ENCODE measurements around the gene CDK11B. TPM values are rescaled to one million over a fixed set of nuclear protein-coding genes. Genes with fewer than 3 reads are reported as not detected.
"Not testable (repeated sequence)": the region's sequence is repeated elsewhere in the genome, so short reads cannot be mapped to it uniquely, and the experiment has no call there.

Gene CDK11B
- total and polyA plus RNA-seq, 2 of the 8 experiments (the other 6 are each of a cell fraction or from before 2014, with no cell fraction given) = 11.1 to 31.9 TPM

DNA sequence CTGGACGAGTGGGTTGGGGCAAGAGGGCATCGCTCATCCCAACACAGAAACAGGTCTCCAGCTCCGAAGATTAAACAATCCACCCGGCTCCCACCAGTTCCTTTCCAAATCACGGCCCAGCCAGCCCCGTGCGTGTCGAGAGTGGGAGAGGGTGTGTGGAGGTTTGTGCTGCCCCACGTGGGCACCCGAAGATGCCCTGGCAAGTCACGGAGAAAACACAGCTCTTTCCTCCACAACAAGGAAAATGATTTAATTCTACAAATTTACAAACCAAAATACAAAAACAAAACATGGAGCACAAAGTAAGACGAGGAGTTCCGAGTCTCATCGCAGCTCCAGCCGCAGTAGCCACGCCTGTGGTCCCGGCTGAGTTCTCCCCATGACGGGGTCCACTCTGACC is 43.7 kb upstream of the CDK11B start:
- H2BK20ac ChIP-seq (ENCODE audit: low read length); H3K9ac ChIP-seq (replicated peaks in 1 of 4; ENCODE audit: extremely low read depth in 1 of 4, low read depth in 3 of 4, low read length in 3 of 4); H3K79me2 ChIP-seq (ENCODE audit: control insufficient read depth in 1 of 2, insufficient read depth in 2 of 2, low read length in 2 of 2); H4K20me1 ChIP-seq (replicated peaks in 1 of 2; ENCODE audit: control insufficient read depth in 1 of 2, insufficient read depth in 2 of 2, low read length in 2 of 2); H3K23me2 ChIP-seq (ENCODE audit: low read depth, low read length); H3K18ac ChIP-seq (ENCODE audit: extremely low read depth, low read length); H3K9me3 ChIP-seq (ENCODE audit: insufficient read depth in 2 of 2, low read depth in 1 of 2, low read length in 1 of 2); H3K4me3 ChIP-seq (ENCODE audit: extremely low read depth in 1 of 4, insufficient read depth in 2 of 4, low read depth in 3 of 4, low read length in 4 of 4); H3K4ac ChIP-seq (replicated peaks; ENCODE audit: insufficient read length, low read depth, low read length); H2BK12ac ChIP-seq (ENCODE audit: low read depth, low read length); H3K56ac ChIP-seq (replicated peaks; ENCODE audit: insufficient read length, low read depth, low read length); H4K8ac ChIP-seq (ENCODE audit: extremely low read depth, insufficient read depth, low read length); H3K27me3 ChIP-seq (replicated peaks in 1 of 4; ENCODE audit: control insufficient read depth in 3 of 4, extremely low read depth in 1 of 4, insufficient read depth in 3 of 4, low read length in 3 of 4); H4K5ac ChIP-seq (ENCODE audit: insufficient read length, low read depth, low read length); H2BK120ac ChIP-seq (replicated peaks; ENCODE audit: low read depth, low read length); H3K23ac ChIP-seq (ENCODE audit: insufficient read length); FAIRE-seq; H2AFZ ChIP-seq (ENCODE audit: low read length); H3K4me2 ChIP-seq (ENCODE audit: insufficient read depth in 1 of 2, low read depth in 2 of 2, low read length in 2 of 2); H3K14ac ChIP-seq (ENCODE audit: insufficient read length); H3K4me1 ChIP-seq (replicated peaks in 1 of 4; ENCODE audit: control insufficient read depth in 3 of 4, insufficient read depth in 4 of 4, low read length in 3 of 4); H2AK5ac ChIP-seq (ENCODE audit: low read depth, low read length); H3K79me1 ChIP-seq (ENCODE audit: low read depth, low read length); H2BK15ac ChIP-seq (ENCODE audit: low read length); H4K91ac ChIP-seq (replicated peaks; ENCODE audit: insufficient read length, low read length); CTCF ChIA-PET (ENCODE audit: partially characterized antibody); H3K27ac ChIP-seq (ENCODE audit: low read depth, low read length); POLR2A ChIA-PET (ENCODE audit: partially characterized antibody); H2BK5ac ChIP-seq (ENCODE audit: low read depth, low read length); DNase-seq (ENCODE audit: low read depth in 1 of 2, low spot score in 2 of 2): not testable (repeated sequence)
- H3K36me3 ChIP-seq (ENCODE audit: control insufficient read depth in 2 of 4, insufficient read depth in 4 of 4, low read length in 3 of 4) = peaks cover 0 to 17% (median 1%) of the 10 kb centered on the region in 4 experiments; a peak in 2 of 8 replicates
- 100% methylated on average over 2 of the region's 18 CpGs; no CpG with 5 or more reads in 1 of the 2 experiments for WGBS, 2 experiments (ENCODE audit: extremely low coverage in 1 of 2, insufficient coverage in 1 of 2, insufficient read length in 1 of 2, insufficient replicate concordance in 2 of 2, low coverage in 1 of 2, low lambda C conversion rate in 2 of 2, missing lambda C conversion rate in 1 of 2)

DNA sequence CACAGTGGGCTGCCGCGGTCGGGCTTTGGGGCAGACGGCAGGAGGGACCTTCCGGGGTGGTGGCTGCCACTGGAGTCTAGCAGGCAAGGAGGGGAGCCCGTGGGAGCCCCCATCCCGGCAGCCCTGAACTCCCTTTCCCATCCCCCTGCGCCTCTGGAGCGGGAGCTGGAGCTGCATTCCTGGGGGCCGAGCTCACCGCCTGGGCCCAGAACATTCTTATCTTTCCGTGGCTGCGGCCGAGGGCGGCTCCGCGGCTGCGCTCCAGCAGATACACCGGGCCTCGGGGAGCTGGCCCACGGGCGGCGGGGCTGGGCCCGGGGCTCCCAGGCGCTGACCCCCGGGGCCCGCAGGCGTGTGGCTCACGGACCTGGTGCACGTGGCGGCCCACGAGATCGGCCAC is 41.8 kb upstream of the CDK11B start:
- no CpG with 5 or more reads among the region's 33 CpGs for WGBS, 2 experiments (ENCODE audit: extremely low coverage in 1 of 2, insufficient coverage in 1 of 2, insufficient read length in 1 of 2, insufficient replicate concordance in 2 of 2, low coverage in 1 of 2, low lambda C conversion rate in 2 of 2, missing lambda C conversion rate in 1 of 2)
- H2BK20ac ChIP-seq (ENCODE audit: low read length); H2AFZ ChIP-seq (ENCODE audit: low read length); H2BK15ac ChIP-seq (ENCODE audit: low read length); H4K8ac ChIP-seq (ENCODE audit: extremely low read depth, insufficient read depth, low read length); H3K9ac ChIP-seq (replicated peaks in 1 of 4; ENCODE audit: extremely low read depth in 1 of 4, low read depth in 3 of 4, low read length in 3 of 4); H3K4me3 ChIP-seq (ENCODE audit: extremely low read depth in 1 of 4, insufficient read depth in 2 of 4, low read depth in 3 of 4, low read length in 4 of 4); H3K79me1 ChIP-seq (ENCODE audit: low read depth, low read length); FAIRE-seq; H3K27ac ChIP-seq (ENCODE audit: low read depth, low read length); H4K5ac ChIP-seq (ENCODE audit: insufficient read length, low read depth, low read length); DNase-seq (ENCODE audit: low read depth in 1 of 2, low spot score in 2 of 2); H3K79me2 ChIP-seq (ENCODE audit: control insufficient read depth in 1 of 2, insufficient read depth in 2 of 2, low read length in 2 of 2); H2BK12ac ChIP-seq (ENCODE audit: low read depth, low read length); H2BK120ac ChIP-seq (replicated peaks; ENCODE audit: low read depth, low read length); H3K4me2 ChIP-seq (ENCODE audit: insufficient read depth in 1 of 2, low read depth in 2 of 2, low read length in 2 of 2); H2BK5ac ChIP-seq (ENCODE audit: low read depth, low read length); H3K4ac ChIP-seq (replicated peaks; ENCODE audit: insufficient read length, low read depth, low read length); H2AK5ac ChIP-seq (ENCODE audit: low read depth, low read length); H3K18ac ChIP-seq (ENCODE audit: extremely low read depth, low read length); H3K23ac ChIP-seq (ENCODE audit: insufficient read length); H3K27me3 ChIP-seq (replicated peaks in 1 of 4; ENCODE audit: control insufficient read depth in 3 of 4, extremely low read depth in 1 of 4, insufficient read depth in 3 of 4, low read length in 3 of 4); H4K91ac ChIP-seq (replicated peaks; ENCODE audit: insufficient read length, low read length); H3K56ac ChIP-seq (replicated peaks; ENCODE audit: insufficient read length, low read depth, low read length); H3K4me1 ChIP-seq (replicated peaks in 1 of 4; ENCODE audit: control insufficient read depth in 3 of 4, insufficient read depth in 4 of 4, low read length in 3 of 4); CTCF ChIA-PET (ENCODE audit: partially characterized antibody); POLR2A ChIA-PET (ENCODE audit: partially characterized antibody); H3K23me2 ChIP-seq (ENCODE audit: low read depth, low read length); H3K9me3 ChIP-seq (ENCODE audit: insufficient read depth in 2 of 2, low read depth in 1 of 2, low read length in 1 of 2); H3K14ac ChIP-seq (ENCODE audit: insufficient read length); H4K20me1 ChIP-seq (replicated peaks in 1 of 2; ENCODE audit: control insufficient read depth in 1 of 2, insufficient read depth in 2 of 2, low read length in 2 of 2): not testable (repeated sequence)
- H3K36me3 ChIP-seq (ENCODE audit: control insufficient read depth in 2 of 4, insufficient read depth in 4 of 4, low read length in 3 of 4) = peaks cover 0 to 12% (median 1%) of the 10 kb centered on the region in 4 experiments; a peak in 2 of 8 replicates
